DND-41 (cell line): ENCODE measurements around the gene COL6A3.

ENCODE experiments used
- CTCF ChIP-seq: IDR thresholded peaks from 2 replicates; pipeline ENCODE4 v1.5.1; 2012; ENCODE audit warnings: borderline replicate concordance, low read length, moderate library complexity, mild to moderate bottlenecking; ENCODE audit not compliant: poor library complexity, severe bottlenecking; ENCODE audit errors: extremely low read depth
- EZH2 ChIP-seq: IDR thresholded peaks from 3 replicates; pipeline ENCODE4 v1.6.1; 2012; ENCODE audit warnings: borderline replicate concordance, low read depth, mild to moderate bottlenecking, moderate library complexity, low read length, inconsistent platforms; ENCODE audit not compliant: severe bottlenecking

- TF ChIP-seq CTCF: no peak
- TF ChIP-seq EZH2: no peak
Observed at GRCh38 chr2:237380768-237381167, 33.2 kb downstream of the COL6A3 start.
